GM06990 (cell line): ENCODE measurements around the gene GAREM1.

Source experiments
- DNase-seq: peaks from one replicate; pipeline ENCODE4 v3.0.0-alpha.2; 2011; ENCODE audit not compliant: insufficient read length; ENCODE audit errors: extremely low read depth
- H3K27me3 ChIP-seq: replicated peaks from 2 replicates; pipeline ENCODE4 v1.6.0; 2011; ENCODE audit warnings: low read length; ENCODE audit not compliant: control insufficient read depth, insufficient read depth
- H3K36me3 ChIP-seq: 2 replicates; pipeline ENCODE4 v1.5.1; 2011; ENCODE audit warnings: low read length; ENCODE audit not compliant: control insufficient read depth, insufficient read depth
- H3K4me3 ChIP-seq: replicated peaks from 2 replicates; pipeline ENCODE4 v1.5.1; 2011; ENCODE audit warnings: low read depth, mild to moderate bottlenecking, control low read depth, low read length
- TF ChIP-seq, protein P1 (sequence below): IDR thresholded peaks from 2 replicates; pipeline ENCODE4 v1.5.1; 2011; ENCODE audit warnings: low read length, control low read depth, mild to moderate bottlenecking, inconsistent platforms; ENCODE audit not compliant: insufficient read depth, poor library complexity, severe bottlenecking

The GAREM1 gene

DNA sequence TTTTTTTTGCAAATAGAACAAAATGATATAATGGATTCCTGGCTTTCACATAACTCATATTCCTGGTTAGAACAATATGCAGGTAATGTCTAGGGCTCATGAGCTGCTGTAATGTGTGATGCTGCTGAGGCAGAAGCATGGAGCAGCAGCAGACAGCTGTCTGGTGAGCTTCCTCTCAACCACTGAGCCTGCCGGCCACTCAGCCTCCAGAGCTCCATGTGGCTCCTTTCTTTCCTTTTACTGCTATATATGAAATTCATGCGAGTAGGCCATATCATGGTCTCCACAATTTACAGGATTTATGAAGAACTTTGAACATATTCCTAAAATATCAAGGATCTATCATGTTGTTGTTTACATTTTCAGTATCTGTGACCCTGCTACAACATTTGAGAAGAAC is 159.9 kb downstream of the GAREM1 start:
- TF ChIP-seq, protein P1, sequence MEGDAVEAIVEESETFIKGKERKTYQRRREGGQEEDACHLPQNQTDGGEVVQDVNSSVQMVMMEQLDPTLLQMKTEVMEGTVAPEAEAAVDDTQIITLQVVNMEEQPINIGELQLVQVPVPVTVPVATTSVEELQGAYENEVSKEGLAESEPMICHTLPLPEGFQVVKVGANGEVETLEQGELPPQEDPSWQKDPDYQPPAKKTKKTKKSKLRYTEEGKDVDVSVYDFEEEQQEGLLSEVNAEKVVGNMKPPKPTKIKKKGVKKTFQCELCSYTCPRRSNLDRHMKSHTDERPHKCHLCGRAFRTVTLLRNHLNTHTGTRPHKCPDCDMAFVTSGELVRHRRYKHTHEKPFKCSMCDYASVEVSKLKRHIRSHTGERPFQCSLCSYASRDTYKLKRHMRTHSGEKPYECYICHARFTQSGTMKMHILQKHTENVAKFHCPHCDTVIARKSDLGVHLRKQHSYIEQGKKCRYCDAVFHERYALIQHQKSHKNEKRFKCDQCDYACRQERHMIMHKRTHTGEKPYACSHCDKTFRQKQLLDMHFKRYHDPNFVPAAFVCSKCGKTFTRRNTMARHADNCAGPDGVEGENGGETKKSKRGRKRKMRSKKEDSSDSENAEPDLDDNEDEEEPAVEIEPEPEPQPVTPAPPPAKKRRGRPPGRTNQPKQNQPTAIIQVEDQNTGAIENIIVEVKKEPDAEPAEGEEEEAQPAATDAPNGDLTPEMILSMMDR = no peak
- no peak overlapping the region for H3K4me3 ChIP-seq
- no peak for DNase-seq
- H3K36me3 ChIP-seq = no peaks in the 10 kb centered on the region
- no peaks in the 10 kb centered on the region; the same call in 1 of the 2 replicates for H3K27me3 ChIP-seq

- Histone ChIP-seq H3K27me3 (no peaks in the 10 kb centered on the region; the same call in 1 of the 2 replicates), H3K36me3 (no peaks in the 10 kb centered on the region), H3K4me3 (no peak overlapping the region)
- DNase-seq = no peak
- TF ChIP-seq, protein P1 = no peak
Observed at GRCh38 chr18:32310101-32310500, 160.6 kb downstream of the GAREM1 start.

- H3K27me3 ChIP-seq = no peaks in the 10 kb centered on the region; the same call in 1 of the 2 replicates
- TF ChIP-seq, protein P1 = no peak
- H3K36me3 ChIP-seq = no peaks in the 10 kb centered on the region
- no peak overlapping the region for H3K4me3 ChIP-seq
- DNase-seq = no peak
Observed at GRCh38 chr18:32308493-32309120, 162.1 kb downstream of the GAREM1 start.

DNA sequence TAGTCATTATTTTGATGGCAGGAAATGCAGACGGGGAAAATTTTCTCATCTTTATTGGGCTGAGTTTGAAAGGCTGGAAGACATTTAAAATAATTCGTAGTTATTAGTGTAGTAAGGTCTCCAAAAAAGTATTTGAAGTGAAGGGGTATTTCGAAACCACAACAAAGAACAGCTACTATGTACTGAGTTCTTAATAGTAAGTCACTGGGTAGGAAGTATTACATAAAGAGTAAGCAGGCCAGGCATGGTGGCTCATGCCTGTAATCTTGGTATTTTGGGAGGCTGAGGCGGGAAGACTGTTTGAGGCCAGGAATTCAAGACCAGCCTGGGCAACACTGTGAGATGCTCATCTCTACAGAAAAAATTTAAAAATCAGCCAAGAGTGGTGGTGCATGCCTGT is 167.3 kb downstream of the GAREM1 start:
- no peak overlapping the region for H3K4me3 ChIP-seq
- no peak for DNase-seq
- TF ChIP-seq, protein P1 = no peak
- H3K27me3 ChIP-seq = no peaks in the 10 kb centered on the region
- no peaks in the 10 kb centered on the region for H3K36me3 ChIP-seq

DNA sequence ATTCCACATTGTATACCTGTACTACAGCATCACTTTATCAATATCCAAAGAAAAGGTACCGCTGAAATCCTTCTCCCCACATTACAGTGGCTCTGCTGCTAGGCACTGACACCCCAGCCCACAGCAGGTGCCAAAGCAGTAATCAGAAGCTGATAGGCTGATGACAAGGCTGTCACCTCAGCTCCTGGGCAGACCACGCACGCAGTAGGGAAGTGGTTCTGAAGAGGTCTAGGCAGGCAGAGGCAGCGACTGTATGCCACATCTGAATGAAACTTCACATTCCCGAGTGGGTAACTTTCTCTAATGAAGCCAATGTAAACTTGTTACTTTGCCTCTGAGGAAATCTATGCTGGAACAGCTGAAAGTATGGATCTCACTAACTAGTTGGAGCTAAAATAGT is 167.9 kb downstream of the GAREM1 start:
- DNase-seq = no peak
- TF ChIP-seq, protein P1 = no peak
- no peaks in the 10 kb centered on the region for H3K27me3 ChIP-seq
- no peak overlapping the region for H3K4me3 ChIP-seq
- H3K36me3 ChIP-seq = no peaks in the 10 kb centered on the region
